HG03175 (cell line): ENCODE results near the gene MR1.

Source experiments
- ATAC-seq: cut with Tn5 transposase; IDR thresholded peaks from one replicate; pipeline ENCODE4 v1.9.1; 2021; ENCODE audit warnings: mild to moderate bottlenecking, moderate library complexity; ENCODE audit not compliant: unreplicated experiment

Gene MR1

DNA sequence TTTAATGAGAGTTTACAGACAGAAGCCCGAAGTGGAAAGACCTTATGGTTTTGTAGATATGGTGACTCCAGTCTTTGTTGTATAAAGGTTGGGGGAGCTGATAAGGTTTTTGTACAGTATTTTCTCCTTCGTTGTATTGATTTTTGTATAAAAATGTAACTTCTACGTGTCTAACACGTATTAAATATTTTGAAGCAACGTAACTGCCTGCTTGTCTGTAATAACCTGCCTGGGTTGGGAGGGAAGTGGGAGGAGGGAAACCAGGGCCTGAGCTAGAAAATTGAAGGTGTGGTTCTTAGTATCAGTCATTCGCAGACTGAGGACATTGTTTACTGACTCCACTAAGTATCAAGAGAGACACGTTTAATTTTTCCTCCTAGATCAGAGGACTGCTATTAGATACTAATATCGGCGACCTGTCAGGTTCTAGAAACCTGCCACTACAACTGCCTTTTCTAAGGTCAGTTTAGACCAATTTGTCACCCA is 56.9 kb downstream of the MR1 start:
- ATAC-seq, result no peak

DNA sequence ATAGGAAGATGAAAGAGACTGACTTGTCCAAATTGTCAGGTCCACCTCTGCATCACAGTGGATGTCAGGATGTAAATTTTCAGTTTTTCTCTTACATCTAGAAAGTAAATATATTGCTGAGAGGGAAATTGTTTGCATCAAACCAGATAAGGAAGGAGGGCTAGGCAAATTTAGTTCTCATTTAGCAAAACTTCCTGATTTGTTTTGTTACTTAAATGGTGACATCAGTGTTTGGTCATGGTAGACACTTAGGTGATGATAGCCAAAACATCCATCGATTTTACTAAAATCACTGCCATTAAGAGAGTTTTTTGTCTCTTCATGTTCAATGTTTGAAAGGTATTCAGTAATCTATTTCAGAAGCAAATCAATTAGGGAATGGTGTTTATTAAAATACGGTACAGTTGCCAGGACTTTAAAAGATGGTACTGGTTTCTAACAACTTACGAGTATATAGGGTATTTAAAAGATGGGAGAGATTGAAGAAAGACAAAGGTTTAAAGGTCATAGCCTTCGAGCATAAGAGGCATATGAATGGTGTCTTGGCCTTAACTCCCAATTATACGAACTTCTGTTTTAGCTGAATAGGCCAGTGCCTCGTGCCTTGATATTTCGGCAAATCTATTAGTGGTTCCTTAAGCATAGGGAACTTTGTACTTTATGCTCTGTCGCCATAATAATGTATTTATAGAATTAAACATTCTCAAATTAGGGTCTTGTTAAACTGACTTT is 57.7 kb downstream of the MR1 start:
- ATAC-seq, result no peak

DNA sequence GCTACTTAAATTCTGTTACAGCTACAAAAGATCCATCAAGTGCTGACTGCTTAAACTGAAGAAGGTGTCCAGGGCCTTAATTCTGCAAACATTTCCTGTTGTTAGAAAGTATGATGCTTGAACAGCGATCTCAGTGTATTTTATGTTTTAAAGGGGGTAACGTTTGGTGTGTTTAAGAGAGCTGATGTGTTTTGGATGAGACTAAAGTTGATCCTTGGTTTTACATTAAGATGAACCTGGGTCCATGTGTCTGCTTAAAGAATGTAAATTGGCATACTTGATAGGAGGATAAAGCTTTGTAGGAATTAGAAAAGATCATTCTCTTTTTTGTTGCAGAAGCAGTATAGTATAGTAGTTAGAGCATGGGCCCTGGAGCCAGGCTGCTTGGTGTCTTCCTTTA is 58.3 kb downstream of the MR1 start:
- ATAC-seq, result no peak

DNA sequence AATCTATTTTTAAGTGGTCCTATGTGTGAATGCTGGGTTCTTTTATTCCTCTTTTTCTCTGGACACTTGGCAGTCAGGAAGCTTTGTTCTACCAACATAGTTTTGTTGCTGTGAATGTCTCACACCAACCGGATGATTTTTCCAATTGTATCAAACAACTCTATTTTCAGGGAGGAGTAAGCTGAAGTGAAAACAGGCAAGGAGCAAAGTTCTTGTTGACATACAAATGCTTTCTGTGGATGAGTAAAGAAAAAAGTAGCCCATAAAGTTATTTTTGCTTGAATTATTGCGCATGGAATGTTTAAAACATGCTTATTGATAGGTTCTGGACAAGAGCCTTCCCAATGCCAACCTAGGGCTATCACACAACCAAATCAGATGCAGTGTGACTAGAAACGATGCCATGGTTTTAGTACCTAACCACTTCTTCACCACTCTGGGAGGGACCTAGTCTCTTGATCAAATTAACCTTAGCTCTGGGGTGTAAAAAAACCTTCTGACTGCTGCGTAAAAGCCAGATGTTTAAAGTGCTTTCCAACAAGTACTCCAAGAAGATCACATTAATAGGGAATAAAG is 59.2 kb downstream of the MR1 start:
- ATAC-seq, result no peak

DNA sequence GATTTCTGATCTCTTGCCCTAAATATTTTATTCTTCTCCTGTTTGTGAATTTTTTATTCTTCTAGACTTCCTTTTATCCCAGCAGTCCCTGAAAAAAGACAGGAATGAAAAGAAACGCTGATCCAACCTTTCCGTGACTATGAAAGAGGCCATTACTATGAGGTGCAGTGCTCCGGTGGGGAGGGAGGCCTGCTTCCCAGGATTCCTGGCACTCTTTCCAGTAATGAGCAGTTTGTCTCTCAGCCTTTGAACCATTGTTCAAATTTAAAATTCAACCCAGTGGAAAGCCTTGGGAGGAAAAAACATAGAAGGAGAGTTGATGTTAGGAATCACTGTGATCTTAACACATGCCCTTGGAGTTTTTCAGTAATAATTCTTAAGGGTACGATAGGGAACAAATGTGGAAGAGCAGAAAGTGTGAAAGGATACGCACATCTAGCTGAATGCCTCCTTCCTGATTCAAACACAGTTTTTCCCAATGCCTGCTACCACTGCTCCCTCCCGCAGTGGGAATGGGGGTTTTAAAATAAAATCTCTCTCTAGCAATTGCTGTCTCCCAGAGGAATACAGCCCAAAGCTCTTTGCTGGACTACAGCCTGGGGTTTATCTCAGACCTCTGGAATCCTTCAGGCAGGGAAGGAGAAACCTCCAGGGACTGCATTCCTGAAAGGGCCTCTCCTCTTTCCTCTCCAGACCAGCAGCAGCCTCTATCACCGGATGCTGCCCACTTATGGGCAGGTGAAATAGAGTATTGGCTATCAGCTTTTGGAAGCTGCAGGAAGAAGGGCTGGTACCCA is 60.8 kb downstream of the MR1 start:
- no peak for ATAC-seq

DNA sequence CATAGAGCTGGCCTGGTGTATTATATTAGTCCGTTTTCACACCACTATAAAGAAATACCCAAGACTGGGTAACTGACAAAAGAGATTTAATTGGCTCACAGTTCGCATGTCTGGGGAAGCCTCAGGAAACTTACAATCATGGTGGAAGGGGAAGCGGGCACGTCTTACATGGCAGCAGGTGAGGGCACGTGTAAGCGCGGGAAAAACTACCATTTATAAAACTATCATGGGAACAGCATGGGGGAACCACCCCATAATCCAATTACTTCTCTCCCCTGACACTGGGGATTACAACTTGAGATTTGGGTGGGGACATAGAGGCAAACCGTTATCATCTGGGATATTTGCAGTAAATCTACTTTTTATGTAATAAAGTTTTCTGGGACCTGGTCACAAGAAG is 61.5 kb downstream of the MR1 start:
- no peak for ATAC-seq

DNA sequence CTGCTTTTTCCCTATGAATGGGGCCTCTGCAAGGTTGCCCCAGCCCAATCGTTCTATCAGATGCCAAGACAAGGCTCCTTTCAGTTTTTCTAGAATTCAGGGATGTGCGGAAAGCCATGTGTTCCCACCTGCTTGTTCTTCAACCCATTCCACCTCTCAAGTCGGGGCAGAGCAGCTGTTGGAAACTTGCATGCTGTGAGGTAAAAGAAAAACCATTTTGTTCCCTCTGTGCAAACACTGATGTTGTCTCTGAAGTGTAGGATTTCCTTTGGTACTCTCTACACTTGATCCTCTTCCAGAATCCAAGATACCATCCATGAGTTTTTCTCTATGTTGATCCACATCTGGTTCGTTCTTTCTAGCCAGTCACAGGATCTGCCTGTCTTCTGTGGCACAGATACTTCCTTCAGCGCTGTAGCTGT is 62.0 kb downstream of the MR1 start:
- ATAC-seq, result no peak

DNA sequence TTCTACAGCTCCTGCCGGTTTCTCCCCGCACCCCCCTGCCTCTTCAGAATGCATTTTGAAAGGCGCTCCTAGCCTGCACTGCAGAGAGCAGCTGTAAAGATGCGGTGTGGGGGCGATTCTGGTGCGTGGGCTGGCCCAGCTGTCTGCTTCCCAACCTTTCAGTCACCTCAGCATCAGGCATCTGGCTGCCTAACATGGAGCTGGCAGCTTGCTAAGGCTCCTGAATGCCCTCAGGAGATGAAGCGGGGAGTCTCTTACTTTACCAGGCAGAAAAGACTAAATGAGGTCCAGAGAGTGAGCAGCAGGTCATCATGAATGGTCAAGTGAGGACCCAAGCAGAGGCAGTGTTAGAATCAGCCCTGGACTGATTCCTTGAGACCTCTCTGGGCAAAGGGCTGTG is 63.5 kb downstream of the MR1 start:
- ATAC-seq, result no peak

DNA sequence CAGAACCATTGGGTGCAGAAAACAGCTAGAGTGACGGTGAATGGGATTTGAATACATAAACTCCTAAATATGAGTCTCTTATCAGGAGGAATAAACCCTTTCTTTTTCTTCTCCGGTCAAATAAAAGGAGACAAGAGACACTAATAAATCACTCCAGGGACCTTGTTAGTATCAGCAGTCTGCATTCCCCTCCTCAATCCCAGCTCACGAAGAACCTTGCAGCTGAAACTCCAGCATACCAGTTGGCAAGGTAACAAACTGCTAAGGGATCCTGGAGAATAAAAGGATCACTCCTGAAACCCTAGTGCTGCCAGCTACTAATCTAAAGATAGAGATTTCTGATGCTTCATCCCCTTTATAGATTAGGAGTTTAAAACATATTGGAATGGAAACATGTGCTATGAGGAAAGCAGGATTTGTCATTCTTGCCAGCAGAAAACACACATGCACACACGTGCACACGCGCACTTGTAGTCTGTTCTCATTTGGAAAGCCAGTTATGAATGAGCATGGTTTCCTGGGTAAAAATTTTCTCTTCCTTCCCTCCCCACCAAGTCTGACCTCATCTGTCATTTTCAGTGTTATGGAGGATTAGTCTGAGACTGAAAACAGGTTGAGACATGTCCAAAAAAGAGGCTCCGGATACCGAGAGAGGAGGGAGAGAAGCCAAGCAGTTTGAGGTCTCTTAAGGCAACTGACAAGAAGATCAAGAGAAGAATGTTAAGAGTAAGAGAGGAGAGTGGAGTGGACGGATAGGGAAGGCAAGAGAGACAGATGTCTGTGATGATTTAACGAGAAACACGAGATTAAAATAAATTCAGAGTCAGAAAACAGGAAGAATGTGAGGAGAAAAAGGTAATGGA is 65.6 kb downstream of the MR1 start:
- peak; percentile 69 for ATAC-seq

DNA sequence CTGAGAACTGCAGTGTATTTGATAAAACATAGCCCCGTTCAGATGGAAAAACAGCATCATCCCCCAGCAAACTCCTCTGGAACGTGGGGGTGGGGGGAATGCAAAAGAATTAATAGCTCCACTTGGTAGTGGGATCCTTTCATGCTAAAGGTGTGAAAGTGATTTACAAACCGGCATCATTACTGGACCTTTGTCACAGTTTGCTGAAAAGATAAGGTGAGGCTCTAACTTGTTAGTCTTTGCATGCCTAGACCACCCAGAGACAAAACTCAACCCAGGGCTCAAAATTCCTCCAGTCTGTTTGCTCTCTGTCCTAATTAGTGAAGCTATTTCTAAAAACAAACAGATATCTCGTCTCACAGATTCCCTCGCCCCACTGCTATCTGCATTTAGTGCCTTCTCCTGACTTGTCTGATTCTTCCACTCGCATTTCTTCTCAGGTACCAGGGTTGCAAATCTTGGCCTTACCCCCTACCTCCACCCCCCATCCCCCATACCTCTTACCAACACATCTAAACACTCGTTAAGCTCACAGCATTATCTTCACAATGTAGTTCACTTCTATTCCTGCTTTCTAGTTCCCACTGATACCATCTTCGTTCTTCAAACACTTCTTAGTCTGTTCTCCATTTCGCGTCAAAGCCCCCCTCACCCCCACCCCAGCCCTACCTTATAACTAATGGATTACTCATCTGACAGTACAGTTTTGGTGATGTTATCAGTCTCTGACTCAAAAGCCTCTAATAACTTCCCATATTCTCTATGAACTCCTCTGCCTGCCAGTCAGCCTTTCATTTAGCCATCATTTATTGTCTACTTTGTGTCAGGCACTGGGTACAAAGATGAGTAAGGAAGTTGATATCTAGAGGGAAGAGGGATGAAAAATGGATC is 66.5 kb downstream of the MR1 start:
- no peak for ATAC-seq

DNA sequence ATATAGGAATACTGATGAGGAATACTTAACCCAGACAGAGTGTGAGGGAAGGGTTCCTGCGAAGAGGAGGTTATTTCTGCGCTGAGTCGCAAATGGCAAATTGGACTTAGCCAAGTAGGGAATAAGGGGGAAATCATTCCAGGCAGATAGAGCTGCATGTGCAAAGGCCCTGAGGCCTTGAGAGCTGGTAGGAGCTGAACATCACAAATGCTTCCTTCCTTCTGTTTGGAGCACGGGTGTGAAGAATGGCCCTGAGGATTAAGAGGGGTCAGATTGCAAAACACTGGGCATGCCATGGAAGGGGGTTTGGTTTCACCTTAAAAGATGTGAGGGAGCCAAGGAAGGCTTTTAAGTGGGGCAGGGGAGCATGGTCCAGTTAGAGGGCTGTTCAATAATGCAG is 67.2 kb downstream of the MR1 start:
- ATAC-seq, result no peak

DNA sequence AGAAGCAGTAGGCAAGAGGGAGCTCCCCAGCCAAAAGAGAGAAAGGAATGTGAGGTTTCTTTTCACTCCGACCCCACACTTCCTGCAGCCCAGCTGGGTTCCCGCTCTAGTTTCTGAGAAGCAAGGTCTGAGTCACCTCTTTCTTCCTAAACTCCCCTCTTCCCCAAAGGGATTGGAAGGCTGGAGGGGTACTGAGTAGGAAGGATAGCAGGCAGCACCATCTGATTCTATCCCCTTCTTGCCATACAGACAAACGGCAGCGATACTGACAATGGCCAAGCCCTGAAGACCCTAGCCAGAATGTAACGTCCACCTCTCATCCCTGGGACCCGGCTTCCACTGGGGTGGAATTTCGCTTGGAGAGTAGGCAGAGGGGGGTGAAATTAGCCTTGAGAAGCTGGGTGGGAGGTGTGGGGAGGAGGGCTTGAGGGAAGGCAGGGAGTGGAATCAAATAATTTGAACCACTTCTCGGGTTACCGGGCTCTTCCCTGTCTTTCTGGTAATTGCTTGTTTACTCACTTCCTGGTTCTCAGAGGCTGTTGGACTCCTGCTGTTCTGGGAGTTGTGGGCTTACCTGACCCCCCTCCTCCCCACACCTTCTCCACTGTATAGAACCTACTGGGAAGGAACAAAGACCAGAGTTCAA is 67.9 kb downstream of the MR1 start:
- no peak for ATAC-seq

DNA sequence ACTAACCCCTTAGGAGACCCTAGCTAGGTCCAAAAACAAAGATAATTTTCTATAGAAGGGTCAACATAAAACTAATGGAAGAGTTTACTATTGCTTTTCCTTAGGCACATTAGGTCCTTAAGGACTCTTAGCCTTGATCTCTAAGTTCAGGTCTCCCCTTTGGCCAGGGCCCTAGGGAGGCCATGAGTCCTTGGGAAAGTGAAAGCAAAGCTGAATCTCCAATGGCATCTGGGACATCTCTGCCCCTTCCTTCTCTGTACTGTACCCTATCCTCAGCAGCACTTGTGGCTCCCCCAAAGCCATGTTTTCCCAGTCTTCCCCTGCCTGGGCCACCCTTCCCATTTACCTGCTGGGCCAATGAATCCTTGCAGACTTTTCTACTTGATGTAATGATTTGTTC is 69.1 kb downstream of the MR1 start:
- ATAC-seq, result no peak

DNA sequence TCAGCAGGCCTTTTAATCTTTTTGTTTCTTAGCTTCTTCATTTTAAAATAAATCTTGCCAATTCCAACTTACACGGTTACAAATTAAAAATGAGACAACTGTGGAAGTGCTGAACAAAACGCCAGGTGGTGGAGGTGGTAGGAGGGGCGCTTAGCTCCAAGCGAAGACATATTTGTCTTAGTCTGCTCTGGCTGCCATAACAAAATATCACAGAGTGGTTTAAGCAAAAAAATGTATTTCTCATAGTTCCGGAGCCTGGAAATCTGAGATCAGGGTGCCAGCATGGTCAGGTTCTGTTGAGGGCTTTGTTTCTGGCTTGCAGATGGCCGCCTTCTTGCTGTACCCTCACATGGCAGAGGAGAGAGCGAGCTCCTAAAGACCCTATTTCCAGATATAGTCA is 69.6 kb downstream of the MR1 start:
- ATAC-seq, result no peak

DNA sequence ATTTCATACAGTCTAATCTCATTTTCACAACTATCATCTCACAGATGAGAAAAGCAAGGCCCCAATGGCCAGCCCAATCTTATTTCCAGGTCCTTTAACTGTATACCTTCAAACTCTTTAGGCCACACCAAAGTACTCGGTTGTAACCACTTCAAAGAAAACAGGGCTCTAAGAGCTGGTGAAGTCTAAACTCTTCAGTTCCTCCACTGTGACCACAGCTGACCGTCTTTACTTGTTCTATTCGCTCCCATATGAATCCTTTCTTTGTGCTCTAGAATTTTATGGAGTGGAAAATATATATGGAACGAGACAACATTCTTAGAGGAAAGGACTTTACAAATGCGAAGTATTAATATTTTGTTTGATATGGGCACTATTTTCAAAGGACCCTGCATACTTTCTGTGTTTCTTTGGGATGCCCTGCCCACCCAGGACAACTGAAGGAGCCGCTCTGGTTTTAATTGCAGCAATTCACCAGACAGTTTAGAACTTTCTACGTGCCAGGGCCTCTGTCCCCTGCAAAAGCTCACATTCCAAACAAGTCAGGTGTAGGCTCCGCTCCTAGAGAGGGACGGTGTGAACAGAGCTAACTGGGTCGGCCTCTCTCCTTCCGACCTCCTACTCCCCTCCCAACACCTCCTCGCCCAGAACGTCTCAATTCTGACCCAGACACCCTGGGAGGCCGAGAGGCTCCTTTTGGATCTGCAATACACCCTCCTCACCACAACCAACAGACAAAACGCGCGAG is 70.4 kb downstream of the MR1 start:
- ATAC-seq, result peak; percentile 36

DNA sequence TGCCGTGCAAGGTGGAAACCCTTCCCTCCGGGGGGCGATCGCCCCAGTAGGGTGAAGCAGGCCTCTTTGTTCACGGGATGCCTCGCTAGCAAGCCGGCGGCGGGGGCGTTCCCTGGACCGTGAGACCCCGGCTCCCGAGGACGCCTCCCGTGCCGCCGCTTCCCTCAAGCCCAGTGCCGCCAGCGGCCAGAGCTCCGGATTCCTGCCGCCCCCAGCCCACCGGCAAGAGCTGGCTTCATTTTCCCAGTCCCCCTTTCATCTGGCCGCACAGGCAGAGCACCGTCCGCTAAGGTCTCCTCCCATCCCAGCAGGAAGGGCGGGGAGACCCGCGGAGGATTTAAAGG is 71.0 kb downstream of the MR1 start:
- ATAC-seq, result no peak

DNA sequence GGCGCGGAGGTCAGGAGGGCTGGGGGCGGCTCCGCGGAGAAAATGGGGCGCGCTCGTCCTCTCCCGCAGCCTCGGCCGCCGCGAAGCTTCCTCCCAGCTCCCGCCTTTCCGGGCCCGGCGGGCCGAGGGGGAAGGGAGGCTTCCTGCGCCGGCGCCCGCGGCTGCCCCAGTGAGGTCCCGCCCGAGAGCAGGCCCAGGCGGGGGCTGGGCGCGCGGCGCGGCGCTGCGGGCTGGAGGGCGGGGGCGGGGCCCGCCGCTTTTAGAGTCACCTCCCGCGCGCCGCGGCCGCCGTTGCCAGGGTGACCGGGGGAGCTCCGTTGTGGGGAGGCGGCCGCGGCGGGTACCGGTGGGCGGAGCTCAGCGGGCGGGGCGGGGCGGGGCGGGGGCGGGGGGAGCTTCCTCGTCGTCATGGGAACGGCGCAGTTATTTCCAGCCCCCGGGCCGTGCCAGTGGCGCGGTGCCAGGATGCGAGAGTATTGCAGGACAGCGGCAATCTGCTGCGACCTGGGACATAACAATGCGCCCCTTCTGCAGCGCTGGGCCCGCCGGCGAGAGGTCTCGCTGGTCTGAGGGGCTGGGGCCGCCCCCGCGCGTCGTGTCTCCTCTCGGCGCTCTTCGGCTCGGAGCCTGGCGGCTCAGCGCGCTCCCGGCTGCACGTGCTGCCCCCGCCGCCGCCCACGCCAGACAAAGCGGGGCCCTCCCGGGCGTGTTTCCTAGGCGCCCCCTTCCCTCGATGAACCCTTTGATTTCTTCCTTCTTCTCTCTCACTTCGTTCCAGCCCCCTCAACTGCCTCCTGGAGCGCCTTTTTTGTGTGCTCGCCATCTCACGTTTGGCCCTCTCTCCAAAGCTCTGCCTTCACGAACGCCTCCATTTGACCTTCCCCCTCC is 71.6 kb downstream of the MR1 start:
- peak; percentile 77 for ATAC-seq

DNA sequence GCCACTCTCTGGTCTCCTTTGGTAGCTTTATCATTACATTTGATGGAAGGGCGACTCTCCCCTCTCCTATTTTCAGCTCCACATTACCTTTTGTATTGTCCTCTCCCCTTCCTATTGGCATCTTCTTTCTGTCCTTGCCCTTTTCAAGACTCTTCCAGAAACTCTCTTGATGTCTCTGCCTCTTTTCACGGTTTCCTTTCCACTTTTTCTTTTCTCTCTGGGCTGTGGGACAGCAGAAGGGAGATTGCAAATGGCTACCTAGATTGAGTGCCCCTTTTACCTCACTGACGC is 72.2 kb downstream of the MR1 start:
- no peak for ATAC-seq
